Endodermal cell (in vitro differentiated cells): ENCODE data around the gene IL1RL2. TPM values are rescaled to one million over a fixed set of nuclear protein-coding genes. Genes with fewer than 3 reads are reported as not detected.

Experiments
- DNase-seq: peaks from one replicate; pipeline ENCODE4 v3.0.0-alpha.2; 2017
- H3K27ac ChIP-seq: 2 replicates; pipeline ENCODE4 v1.5.1; 2013; ENCODE audit warnings: mild to moderate bottlenecking, low read depth, low read length, moderate library complexity
- H3K27me3 ChIP-seq: 2 replicates; pipeline ENCODE4 v1.6.1; 2013; ENCODE audit warnings: mild to moderate bottlenecking, low read length, moderate library complexity; ENCODE audit not compliant: insufficient read depth, control insufficient read depth, poor library complexity, severe bottlenecking
- H3K36me3 ChIP-seq: 2 replicates; pipeline ENCODE4 v1.7.0; 2013; ENCODE audit warnings: mild to moderate bottlenecking, low read length, moderate library complexity; ENCODE audit not compliant: control insufficient read depth, insufficient read depth
- H3K4me1 ChIP-seq: one replicate; pipeline ENCODE4 v1.7.0; 2013; ENCODE audit warnings: low read length; ENCODE audit not compliant: control insufficient read depth, insufficient read depth
- H3K4me3 ChIP-seq: 2 replicates; pipeline ENCODE4 v1.5.1; 2013; ENCODE audit warnings: mild to moderate bottlenecking, low read length, moderate library complexity
- H3K9ac ChIP-seq: 2 replicates; pipeline ENCODE4 v1.6.1; 2013; ENCODE audit warnings: mild to moderate bottlenecking, low read length, moderate library complexity; ENCODE audit not compliant: poor library complexity, severe bottlenecking; ENCODE audit errors: extremely low read depth
- H3K9me3 ChIP-seq: 2 replicates; pipeline ENCODE4 v1.6.1; 2013; ENCODE audit warnings: mild to moderate bottlenecking, low read length, moderate library complexity; ENCODE audit not compliant: control insufficient read depth
- H3K27ac Mint-ChIP-seq: 2 replicates; pipeline ENCODE4 v1.8.0; 2020; ENCODE audit warnings: mixed read lengths
- H3K27me3 Mint-ChIP-seq: 2 replicates; pipeline ENCODE4 v1.8.0; 2021; ENCODE audit warnings: mild to moderate bottlenecking, mixed read lengths; ENCODE audit not compliant: insufficient read depth
- H3K36me3 Mint-ChIP-seq: 2 replicates; pipeline ENCODE4 v1.8.0; 2020; ENCODE audit warnings: low read depth, mixed read lengths
- H3K4me1 Mint-ChIP-seq: 2 replicates; pipeline ENCODE4 v1.8.0; 2020; ENCODE audit warnings: mixed read lengths
- H3K4me3 Mint-ChIP-seq: 2 replicates; pipeline ENCODE4 v1.8.0; 2020; ENCODE audit warnings: mild to moderate bottlenecking, moderate library complexity, mixed read lengths
- H3K9me3 Mint-ChIP-seq: 2 replicates; pipeline ENCODE4 v1.8.0; 2020; ENCODE audit warnings: mild to moderate bottlenecking, mixed read lengths
- CTCF ChIP-seq: fragments of 200-600 bp; sonication (generic); conservative IDR thresholded peaks from 2 replicates; pipeline ENCODE4 v1.5.0; 2021; ENCODE audit warnings: antibody characterized with exemption, mild to moderate bottlenecking
- WGBS, 2 experiments: methylation state at CpG; one replicate each; pipeline versions ENCODE4 v1.1.5 to v1.1.7; 2013; ENCODE audit warnings: missing lambda C conversion rate in 2 of 2, mixed read lengths in 1 of 2; ENCODE audit not compliant: insufficient coverage in 1 of 2, insufficient read length in 1 of 2; 5-methylcytosine and 5-hydroxymethylcytosine counted together
- total RNA-seq, 2 donors: library from RNA; stranded (reverse); fragmentation: NEBNext Ultra II Directional in 1 of 2; extraction: Animal tissue kit (Norgen Biotek cat#: 25700) in 1 of 2; gene quantifications; 2 replicates in 1 of 2; 3 replicates in 1 of 2; pipeline ENCODE4 v1.2.1, GENCODE V29; 2021

The IL1RL2 gene
- total RNA-seq, 2 donors from 2014 or later, result 0.38 to 0.44 TPM

GRCh38 chr2:102191501-102191900, 4.7 kb downstream of the IL1RL2 start:
- no peak overlapping the region for H3K27ac ChIP-seq
- peaks cover 39% of the 10 kb centered on the region for H3K27me3 ChIP-seq
- H3K27me3 Mint-ChIP-seq, result peaks cover 47% of the 10 kb centered on the region
- DNase-seq, result no peak
- no peaks in the 10 kb centered on the region for H3K9me3 ChIP-seq
- 93% methylated on average over 1 of the region's 1 CpG; no CpG with 5 or more reads in 1 of the 2 experiments for WGBS, 2 experiments
- H3K9me3 Mint-ChIP-seq, result peaks cover 4% of the 10 kb centered on the region
- no peak for TF ChIP-seq CTCF
- no peaks in the 10 kb centered on the region for H3K4me1 Mint-ChIP-seq
- no peak overlapping the region for H3K4me3 Mint-ChIP-seq
- H3K36me3 Mint-ChIP-seq, result peaks cover 4% of the 10 kb centered on the region
- no peak overlapping the region for H3K27ac Mint-ChIP-seq
- no peaks in the 10 kb centered on the region for H3K4me1 ChIP-seq
- H3K9ac ChIP-seq, result no peak overlapping the region
- H3K4me3 ChIP-seq, result no peak overlapping the region
- no peaks in the 10 kb centered on the region for H3K36me3 ChIP-seq

GRCh38 chr2:102193074-102193473, 6.3 kb downstream of the IL1RL2 start:
- peaks cover 34% of the 10 kb centered on the region for H3K27me3 Mint-ChIP-seq
- DNase-seq, result no peak
- Histone ChIP-seq H3K4me1 (no peaks in the 10 kb centered on the region), H3K9me3 (no peaks in the 10 kb centered on the region), H3K9ac (no peak overlapping the region), H3K4me3 (no peak overlapping the region), H3K27ac (no peak overlapping the region), H3K36me3 (no peaks in the 10 kb centered on the region), H3K27me3 (peaks cover 32% of the 10 kb centered on the region)
- H3K27ac Mint-ChIP-seq, result no peak overlapping the region
- no peaks in the 10 kb centered on the region for H3K36me3 Mint-ChIP-seq
- H3K9me3 Mint-ChIP-seq, result peaks cover under 1% of the 10 kb centered on the region
- TF ChIP-seq CTCF, result no peak
- WGBS, 2 experiments, result 97 to 100% methylated on average over 1 of the region's 1 CpG
- no peak overlapping the region for H3K4me3 Mint-ChIP-seq
- no peaks in the 10 kb centered on the region for H3K4me1 Mint-ChIP-seq

- Histone ChIP-seq H3K9ac (no peak overlapping the region), H3K36me3 (no peaks in the 10 kb centered on the region), H3K4me3 (no peak overlapping the region), H3K9me3 (no peaks in the 10 kb centered on the region), H3K27ac (no peak overlapping the region), H3K27me3 (peaks cover 24% of the 10 kb centered on the region), H3K4me1 (no peaks in the 10 kb centered on the region)
- peaks cover 19% of the 10 kb centered on the region for H3K27me3 Mint-ChIP-seq
- no peak overlapping the region for H3K27ac Mint-ChIP-seq
- DNase-seq, result no peak
- H3K36me3 Mint-ChIP-seq, result no peaks in the 10 kb centered on the region
- no peak overlapping the region for H3K4me3 Mint-ChIP-seq
- peaks cover 13% of the 10 kb centered on the region for H3K4me1 Mint-ChIP-seq
- TF ChIP-seq CTCF, result no peak
- WGBS, 2 experiments, result 72 to 78% methylated on average over 2 to 5 of the region's 5 CpGs
- H3K9me3 Mint-ChIP-seq, result no peaks in the 10 kb centered on the region
These were observed 7.9 kb downstream of the IL1RL2 start for GRCh38 chr2:102194609-102195268.
